Iris pigment epithelial cell (primary cell): ENCODE results near the gene GPC6.

ENCODE experiments used
- DNase-seq: peaks from one replicate; pipeline ENCODE4 v3.0.0-alpha.2; 2011; ENCODE audit warnings: low read depth

GPC6 gene

DNA sequence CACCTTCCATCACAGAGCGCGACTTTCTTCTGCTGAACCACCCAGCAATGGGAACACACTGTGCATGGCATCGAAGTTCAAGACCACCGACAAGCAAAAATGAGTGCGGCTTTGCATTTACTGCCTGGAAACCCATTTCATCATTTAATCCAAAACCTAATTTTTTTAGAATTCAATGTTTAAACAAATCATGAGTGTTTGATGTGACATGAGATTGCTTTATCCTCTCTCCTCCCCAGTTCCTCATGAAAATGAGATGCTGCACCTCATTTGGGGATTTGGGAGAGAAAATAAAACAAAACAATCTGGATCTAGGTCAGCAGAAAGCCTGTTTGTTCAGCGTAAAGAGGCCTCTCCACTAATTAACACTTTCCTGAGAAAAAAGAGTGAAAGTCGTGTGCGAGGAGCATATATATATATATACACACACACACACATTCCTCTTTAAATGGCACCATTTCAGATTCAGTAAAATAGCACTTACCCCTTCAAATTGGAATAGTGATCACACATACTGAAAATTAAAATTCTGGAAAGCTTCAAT lies 1126.6 kb downstream of the GPC6 start:
- DNase-seq: no peak

DNA sequence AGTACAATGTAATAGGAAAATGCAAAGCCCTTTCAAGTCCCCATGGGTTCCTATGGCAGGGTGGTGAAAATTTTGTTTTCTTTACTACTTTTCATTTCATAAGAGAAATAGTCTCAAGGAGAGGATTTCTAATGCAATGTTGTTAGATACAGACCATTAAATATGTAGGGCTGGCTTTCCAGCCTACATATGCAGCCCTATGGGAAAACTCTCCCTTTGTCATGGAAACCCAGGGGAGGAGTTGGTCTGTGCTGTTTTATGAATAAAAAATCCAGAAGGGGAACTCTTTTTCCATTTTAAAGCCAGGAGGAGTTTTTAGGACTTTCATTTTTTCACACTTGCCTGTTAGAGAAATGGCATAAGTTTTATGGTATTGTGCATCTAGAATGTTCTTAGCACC lies 1133.3 kb downstream of the GPC6 start:
- DNase-seq: no peak

DNA sequence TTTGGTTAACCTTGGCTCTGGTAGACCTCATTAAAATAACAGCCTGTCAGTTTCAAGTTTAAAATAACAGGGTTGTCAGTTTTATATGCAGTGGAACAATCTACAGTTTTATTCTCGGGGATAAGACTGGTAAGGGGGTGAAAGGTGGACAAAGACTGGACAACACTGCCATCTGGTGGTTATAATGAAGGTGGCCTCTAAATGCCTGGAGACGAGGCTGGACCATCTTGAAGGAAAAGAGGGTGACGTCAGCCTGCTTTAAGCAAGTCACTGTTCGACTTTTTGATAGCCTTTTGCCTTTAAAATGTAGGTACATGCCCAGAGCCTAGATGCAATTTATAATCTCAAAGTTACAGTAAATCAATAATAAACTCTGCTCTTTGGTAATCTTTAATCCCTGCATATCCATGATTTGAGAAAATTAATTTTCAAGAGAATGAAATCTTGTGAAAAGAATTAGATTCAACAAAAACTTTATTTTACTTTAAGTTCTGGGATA lies 1135.9 kb downstream of the GPC6 start:
- peak; percentile 91 for DNase-seq

DNA sequence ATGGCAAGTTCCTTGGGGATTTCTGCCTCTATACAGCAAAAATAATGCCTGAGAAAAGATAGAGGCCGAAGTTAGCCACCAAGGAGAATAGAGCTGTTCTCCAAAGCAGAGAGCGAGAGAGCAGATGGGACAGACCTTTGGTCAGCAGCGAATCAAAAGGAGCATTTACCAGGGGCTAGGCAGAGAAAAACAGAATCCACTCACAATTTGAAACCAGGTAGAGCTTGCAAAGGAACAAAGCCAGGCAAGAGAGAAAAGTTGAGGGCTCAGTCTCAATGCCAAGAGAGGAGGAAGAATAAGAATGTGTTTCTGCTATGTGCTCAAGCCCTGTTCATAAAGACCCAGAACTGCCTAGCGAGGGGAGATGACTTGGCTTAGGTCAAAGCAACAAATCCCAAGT lies 1140.1 kb downstream of the GPC6 start:
- no peak for DNase-seq

- no peak for DNase-seq
Measured at GRCh38 chr13:94369972-94370436, 1143.4 kb downstream of the GPC6 start.

DNA sequence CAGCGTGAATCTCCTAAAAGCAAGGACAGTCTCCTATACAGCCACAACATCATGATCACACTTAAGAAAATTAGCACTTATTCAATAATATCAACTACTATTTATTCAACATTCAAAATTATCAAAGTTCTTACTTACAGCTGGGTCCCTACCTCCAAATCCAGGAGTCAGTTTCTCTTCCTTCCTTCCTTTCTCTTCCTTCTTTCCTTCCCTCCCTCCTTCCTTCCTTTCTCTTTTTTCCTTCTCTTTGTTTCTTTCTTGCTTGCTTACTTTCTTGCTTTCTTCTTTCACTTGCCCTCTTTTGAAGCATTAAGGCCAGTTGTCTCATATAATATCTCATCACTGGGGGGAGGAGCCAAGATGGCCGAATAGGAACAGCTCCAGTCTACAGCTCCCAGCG lies 1145.2 kb downstream of the GPC6 start:
- DNase-seq: no peak

DNA sequence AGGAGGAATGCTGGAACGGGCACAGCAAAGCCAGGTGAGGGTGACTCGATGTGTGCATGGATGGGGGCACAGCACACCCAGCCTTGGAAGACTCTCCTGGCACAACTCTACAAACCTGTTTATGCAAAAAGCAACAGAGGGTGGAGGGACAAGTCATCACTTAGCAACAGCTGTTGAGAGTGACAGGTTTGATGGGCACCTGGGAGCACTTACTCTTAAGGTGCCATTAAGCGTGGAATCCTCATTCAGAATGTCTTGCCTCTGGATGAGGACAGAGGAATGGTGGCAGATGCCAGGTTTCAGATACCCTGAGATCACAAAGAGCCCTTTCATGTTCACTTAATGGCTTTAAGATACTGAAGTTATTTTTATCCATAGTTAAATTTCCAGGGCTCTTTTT lies 1155.9 kb downstream of the GPC6 start:
- DNase-seq: no peak

DNA sequence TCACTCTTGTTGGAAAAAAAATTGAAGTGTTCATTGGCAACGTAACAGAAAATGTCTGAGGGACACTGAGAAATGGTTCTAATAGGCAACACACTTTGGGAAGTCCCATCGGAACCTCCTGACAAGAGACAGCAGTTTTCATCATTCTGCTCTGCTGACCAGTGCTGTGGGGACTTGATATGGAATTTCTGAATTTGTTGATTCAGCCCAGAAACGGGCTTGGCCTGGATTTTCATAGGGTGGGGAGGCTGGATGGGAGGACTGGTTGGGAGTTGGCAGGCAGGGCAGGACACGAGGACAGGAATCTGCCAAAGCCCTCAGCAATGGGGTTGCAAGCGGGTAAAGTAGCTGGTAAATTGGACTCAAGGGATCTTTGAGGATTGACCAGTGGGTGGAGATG lies 1156.4 kb downstream of the GPC6 start:
- no peak for DNase-seq

DNA sequence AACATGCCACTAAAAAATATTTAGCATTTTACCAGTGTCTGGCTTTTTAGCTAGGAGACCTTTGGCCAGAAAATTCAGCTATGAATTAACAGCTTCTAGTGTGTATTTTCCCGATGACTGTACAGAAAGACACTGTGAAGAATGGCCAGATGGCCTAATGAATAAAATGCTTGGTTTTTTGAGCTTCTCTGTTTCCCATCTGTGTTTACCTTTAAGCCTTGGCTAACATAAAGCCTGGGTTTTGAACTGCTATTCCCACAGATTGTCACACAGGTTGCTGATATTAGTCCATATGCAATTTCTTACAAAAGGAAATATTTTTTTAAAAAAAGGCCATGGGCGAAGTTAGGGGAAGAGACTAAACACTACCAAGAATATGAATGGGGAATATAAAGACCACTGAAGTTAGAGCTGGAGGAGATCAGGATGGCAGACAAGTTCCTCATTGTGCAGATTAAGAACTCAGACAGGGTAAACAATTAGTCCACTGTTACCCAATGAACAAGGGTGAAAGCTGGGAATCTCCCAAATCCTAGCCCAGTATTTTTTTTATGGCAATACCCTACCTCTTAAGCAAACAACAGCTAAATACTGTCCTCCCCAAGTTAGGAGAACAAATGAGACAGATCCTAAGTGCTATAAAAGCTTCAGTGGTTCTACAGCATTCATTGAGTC lies 1157.8 kb downstream of the GPC6 start:
- DNase-seq: no peak

GRCh38 chr13:94387047-94387446 lies 1160.4 kb downstream of the GPC6 start:
- DNase-seq: no peak

DNA sequence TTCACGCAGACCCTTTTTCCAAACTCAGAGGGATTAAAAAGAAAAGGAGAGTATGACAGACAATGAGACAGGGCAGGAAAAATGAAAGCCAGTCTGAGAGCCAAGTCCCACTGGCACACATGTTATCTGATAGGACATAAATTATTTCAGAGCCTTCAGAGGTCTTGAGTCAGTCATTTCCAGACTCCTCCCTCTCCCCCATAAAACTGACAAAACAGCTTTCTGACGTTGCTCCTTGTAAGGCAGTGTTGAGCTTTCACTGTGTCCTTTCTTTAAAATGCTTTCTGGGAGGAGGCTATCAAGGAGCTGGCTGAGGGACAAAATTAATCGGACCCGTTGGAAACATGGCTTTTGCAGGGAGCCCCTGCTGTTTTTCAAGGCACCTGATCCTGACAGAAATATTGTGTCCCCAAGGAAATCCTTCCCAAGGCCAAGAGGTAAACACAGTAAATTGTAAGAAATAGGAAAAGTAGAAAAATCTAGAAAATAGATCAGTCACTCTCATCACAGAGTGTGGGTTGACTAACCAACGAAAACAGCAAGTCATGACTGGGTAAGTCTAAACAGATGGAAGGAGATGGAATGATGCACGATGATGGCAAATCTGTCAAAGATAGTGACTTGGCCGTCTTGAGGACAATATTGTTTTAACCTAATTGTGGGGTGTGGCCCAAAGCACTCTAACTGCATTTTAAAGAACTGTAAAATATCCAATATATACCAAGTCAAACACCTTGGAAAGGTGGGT lies 1163.2 kb downstream of the GPC6 start:
- no peak for DNase-seq

- no peak for DNase-seq
Measured at GRCh38 chr13:94390881-94391280, 1164.3 kb downstream of the GPC6 start.

DNA sequence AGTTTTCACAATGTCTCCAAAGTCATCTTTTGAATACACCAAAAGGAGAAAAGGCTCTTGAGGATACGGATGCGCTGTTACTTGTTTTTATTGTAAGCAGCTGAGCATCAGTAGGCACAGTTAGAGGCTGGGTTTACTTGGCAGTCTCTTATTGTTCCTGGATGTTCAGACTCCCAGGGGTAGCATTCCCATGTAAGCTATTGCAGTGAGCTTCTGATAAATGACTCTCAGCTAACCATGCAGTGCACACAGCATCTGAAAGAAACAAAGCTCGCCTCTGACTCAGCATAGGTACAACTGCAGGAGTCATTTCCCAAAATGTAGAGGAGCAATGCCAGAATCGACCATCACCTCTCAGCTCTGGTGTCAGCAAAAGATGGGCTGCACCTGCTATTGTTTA lies 1168.1 kb downstream of the GPC6 start:
- DNase-seq: no peak

- no peak for DNase-seq
Measured at GRCh38 chr13:94395860-94396259, 1169.3 kb downstream of the GPC6 start.

DNA sequence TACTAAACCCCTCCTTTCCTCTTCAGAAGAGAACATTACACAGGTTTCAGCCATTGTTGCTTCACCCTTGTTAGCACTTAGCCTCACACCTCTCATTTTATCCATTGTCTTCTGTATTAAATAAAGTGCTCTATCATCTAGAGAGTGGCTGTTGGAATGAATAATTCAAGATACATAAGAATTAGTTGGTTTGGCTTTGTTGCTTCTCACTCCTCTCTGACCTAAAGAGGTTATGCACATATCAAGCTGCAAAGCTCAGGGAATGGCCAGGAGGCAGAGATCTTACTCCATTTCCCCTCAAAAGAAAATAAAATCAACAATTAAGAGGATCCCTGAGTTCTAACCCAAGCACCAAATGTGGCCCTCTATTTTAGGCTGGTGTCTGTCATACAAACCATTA lies 1173.2 kb downstream of the GPC6 start:
- DNase-seq: no peak

- no peak for DNase-seq
Measured at GRCh38 chr13:94400874-94401273, 1174.3 kb downstream of the GPC6 start.

DNA sequence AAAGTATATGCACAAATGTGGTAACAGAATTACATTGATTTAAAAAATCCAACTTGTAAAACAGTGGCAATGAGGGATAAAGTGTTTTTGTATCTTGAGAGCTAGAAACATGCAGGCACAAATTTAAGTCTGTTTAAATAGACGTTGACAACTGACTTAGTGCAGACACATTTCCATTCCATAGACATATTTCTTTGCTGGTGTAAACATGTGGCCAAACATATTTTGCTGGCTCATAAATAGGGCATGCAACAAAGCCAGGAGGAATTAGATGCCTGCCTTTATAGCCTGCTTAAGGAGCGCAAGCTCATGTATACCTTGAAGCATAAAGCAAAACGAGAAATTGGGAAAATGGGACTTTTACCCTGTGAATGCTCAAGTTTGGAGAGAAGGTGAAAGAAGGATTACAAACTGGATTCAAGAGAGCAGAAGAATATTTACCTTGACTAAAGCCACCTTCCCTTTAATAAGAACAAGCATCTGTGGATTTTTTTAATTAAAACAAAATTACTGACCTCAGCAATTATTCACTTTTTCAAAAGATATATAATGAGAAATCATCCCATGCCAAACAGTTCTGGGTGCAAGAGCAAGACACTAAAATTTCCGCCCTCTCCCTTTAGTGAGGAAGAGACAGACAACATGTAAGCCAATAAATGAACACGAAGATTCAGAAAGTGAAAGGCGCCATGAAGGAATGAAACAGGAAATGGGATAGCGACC lies 1181.9 kb downstream of the GPC6 start:
- DNase-seq: no peak

DNA sequence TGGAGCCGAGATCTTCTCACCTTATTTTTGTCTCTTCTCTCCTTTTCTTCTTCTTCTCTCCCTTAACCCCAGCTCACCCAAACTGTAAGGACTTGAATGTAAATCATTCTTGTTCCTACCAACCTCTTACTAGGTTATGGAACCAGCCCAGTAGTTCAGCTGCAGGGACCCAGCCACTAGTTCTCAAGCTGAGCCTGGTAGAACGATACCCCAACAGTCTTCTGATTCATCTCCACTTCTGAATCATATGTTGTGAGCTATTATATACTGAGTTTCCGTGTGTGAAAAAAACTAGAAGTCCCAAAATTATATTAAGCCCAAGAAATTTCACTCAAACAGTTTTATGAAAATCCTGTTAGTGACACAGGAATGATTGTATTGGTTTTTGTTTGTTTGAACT lies 1185.1 kb downstream of the GPC6 start:
- no peak for DNase-seq

DNA sequence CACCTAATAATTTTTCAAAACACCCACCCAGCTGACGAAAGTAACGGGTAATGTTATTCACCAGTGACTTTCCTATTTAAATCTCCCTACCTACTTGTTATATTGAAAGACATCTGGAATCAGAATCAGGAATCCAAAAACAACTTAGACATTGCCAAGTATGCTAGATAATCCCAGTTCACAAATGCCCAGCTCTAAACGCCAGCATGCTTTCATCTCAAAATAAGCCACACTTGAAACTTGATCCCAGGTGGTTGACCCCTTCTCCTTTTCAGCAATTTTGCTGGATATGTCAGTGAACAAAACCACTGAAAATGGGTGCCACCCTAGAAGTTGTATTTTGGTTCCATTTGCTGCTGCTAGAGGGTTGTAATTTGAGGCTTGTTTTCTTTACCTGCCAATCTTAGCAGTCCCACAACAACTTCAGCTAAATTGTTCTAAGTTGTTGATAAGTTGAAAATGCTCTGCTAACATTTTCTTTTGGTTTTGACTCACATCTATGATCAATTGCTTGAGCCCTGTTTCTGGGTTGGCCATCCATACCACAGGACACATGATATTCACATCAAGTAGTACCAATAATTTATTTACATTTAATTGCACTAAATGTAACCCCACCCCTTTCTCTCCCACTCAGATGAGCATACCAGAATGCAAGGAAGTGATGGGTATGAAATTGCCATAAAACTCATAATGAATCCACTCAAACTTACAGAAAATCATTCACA lies 1186.4 kb downstream of the GPC6 start:
- no peak for DNase-seq

GRCh38 chr13:94413598-94413944 lies 1187.0 kb downstream of the GPC6 start:
- no peak for DNase-seq

- no peak for DNase-seq
Measured at GRCh38 chr13:94414141-94414540, 1187.5 kb downstream of the GPC6 start.

- DNase-seq: no peak
Measured at GRCh38 chr13:94414708-94415107, 1188.1 kb downstream of the GPC6 start.
